K562 (cell line): ENCODE measurements around the gene GNG7.
A peak's percentile ranks its signal among the peaks of the same experiment; 100 is the strongest.

Experiments
- CAMTA2 ChIP-seq: fragments of 250-450 bp; sonication (Bioruptor Pico); conservative IDR thresholded peaks from 2 replicates; pipeline ENCODE4 v1.5.1; 2022
- EP300 ChIP-seq: IDR thresholded peaks from 2 replicates; pipeline ENCODE4 v1.6.1; 2012; ENCODE audit warnings: low read length, improper control_type of control experiment
- ETV1 ChIP-seq: fragments of 450-650 bp; conservative IDR thresholded peaks from 2 replicates; pipeline ENCODE4 v1.6.1; 2016; ENCODE audit warnings: missing genetic modification characterization, control low read depth, low read depth, missing compliant biosample characterization
- EZH2 ChIP-seq: IDR thresholded peaks from 2 replicates; pipeline ENCODE4 v1.6.1; 2012; ENCODE audit warnings: low read depth, mild to moderate bottlenecking, inconsistent platforms, low read length, borderline replicate concordance
- POLR2A ChIP-seq: fragments of 450-650 bp; conservative IDR thresholded peaks from 2 replicates; pipeline ENCODE4 v1.6.1; 2016
- ZNF584 ChIP-seq: fragments of 200-800 bp; sonication (Bioruptor generic); IDR thresholded peaks from 2 replicates; pipeline ENCODE4 v1.6.1; 2016; ENCODE audit warnings: low read depth, mild to moderate bottlenecking, missing genetic modification characterization, missing compliant biosample characterization
- TF ChIP-seq, protein P1 (sequence below), 2 experiments: fragments of 450-650 bp; conservative IDR thresholded peaks; 2 replicates each; pipeline ENCODE4 v1.6.1; 2017; ENCODE audit warnings: mild to moderate bottlenecking in 2 of 2, moderate library complexity in 2 of 2
- TF ChIP-seq, protein P2 (sequence below), 3 experiments: IDR thresholded peaks in 2 of 3; conservative IDR thresholded peaks in 1 of 3; 2 replicates each; pipeline ENCODE4 v1.5.1; 2011 to 2012; ENCODE audit warnings: low read length in 3 of 3, mild to moderate bottlenecking in 3 of 3, control low read depth in 2 of 3, improper control_type of control experiment in 1 of 3, inconsistent platforms in 1 of 3, low read depth in 1 of 3, mixed read lengths in 1 of 3, moderate library complexity in 1 of 3; ENCODE audit not compliant: insufficient read depth in 2 of 3

DNA sequence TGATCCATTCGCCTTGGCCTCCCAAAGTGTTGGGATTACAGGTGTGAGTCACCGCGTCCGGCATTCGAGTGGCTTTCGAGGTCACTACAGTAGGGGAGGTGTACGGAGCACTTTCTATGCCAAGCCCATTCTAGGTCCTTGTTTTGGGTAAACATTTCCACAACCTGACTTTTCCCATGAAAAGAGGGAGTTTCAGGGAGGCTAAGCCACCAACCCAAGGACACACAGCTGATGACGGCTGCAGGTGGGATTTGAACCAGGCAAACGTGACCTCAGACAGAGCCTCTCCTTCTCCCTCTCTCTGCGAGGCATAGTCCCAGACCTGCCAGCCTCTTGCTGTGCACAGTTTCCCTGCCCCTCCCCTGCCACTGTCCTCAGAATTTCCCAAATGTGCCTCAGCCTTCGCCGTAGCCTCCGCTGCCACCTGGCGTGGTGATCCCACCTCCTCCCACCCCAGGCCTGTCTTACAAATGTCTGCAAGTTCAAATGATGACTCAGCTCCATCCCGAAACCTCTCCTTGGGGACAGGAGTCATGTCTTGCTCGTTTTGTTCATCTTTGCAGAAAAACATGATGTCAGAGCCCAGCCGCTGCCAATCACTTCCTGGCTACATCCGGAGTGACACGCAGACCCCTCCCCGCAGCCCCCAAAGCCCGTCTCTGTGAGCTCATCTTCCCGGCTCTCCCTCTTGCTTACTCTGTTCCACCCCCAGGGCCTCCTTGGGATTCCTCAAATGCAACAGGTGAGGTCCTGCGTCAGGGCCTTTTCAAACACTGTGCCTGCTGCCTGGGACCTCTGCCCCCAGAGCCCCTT lies 233.2 kb downstream of the GNG7 start:
- TF ChIP-seq ZNF584 (CRISPR knock-in tag): no peak
- TF ChIP-seq CAMTA2 (CRISPR knock-in tag): no peak
- no peak for TF ChIP-seq POLR2A
- no peak for TF ChIP-seq EP300
- no peak for TF ChIP-seq ETV1
- TF ChIP-seq, protein P1, sequence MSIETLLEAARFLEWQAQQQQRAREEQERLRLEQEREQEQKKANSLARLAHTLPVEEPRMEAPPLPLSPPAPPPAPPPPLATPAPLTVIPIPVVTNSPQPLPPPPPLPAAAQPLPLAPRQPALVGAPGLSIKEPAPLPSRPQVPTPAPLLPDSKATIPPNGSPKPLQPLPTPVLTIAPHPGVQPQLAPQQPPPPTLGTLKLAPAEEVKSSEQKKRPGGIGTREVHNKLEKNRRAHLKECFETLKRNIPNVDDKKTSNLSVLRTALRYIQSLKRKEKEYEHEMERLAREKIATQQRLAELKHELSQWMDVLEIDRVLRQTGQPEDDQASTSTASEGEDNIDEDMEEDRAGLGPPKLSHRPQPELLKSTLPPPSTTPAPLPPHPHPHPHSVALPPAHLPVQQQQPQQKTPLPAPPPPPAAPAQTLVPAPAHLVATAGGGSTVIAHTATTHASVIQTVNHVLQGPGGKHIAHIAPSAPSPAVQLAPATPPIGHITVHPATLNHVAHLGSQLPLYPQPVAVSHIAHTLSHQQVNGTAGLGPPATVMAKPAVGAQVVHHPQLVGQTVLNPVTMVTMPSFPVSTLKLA (conservative IDR thresholded peaks at IDR 0.05): no peak
- no peak for TF ChIP-seq EZH2
- TF ChIP-seq, protein P2, sequence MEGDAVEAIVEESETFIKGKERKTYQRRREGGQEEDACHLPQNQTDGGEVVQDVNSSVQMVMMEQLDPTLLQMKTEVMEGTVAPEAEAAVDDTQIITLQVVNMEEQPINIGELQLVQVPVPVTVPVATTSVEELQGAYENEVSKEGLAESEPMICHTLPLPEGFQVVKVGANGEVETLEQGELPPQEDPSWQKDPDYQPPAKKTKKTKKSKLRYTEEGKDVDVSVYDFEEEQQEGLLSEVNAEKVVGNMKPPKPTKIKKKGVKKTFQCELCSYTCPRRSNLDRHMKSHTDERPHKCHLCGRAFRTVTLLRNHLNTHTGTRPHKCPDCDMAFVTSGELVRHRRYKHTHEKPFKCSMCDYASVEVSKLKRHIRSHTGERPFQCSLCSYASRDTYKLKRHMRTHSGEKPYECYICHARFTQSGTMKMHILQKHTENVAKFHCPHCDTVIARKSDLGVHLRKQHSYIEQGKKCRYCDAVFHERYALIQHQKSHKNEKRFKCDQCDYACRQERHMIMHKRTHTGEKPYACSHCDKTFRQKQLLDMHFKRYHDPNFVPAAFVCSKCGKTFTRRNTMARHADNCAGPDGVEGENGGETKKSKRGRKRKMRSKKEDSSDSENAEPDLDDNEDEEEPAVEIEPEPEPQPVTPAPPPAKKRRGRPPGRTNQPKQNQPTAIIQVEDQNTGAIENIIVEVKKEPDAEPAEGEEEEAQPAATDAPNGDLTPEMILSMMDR (IDR thresholded peaks at IDR 0.05 in 2 of 3, conservative IDR thresholded peaks at IDR 0.05 in 1 of 3; ENCODE audit: insufficient read depth in 2 of 3, low read depth in 1 of 3, low read length in 3 of 3): 0 out of 6 replicates have a peak, but pooled peaks of 1 of the 3 experiments have one; percentile 4
